ENCODE data around the gene TEX9.

The TEX9 gene

DNA sequence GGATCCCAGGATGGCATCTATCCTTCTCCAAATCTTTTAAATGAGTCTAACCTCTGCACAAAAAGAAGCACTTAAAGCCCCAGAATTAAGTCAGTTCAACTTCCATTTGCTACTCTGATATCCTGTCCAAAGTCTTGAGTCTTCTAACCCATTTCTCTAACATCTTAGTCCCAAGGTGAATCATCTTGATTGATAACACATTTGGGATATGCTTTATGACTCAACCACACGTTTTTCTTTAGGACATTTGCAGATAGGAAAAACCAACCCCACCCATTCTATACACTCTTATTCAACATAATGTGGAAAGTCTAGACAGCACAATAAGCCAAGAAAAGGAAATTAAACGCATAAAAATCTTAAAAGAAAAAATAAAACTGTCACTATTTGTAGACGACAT lies 18.8 kb upstream of the TEX9 start:
- no peak for TF ChIP-seq CTCF (IDR thresholded peaks at IDR 0.05; ENCODE audit: low read depth, low read length)
- DNase-seq (ENCODE audit: extremely low read depth, low read depth), result no peak

DNA sequence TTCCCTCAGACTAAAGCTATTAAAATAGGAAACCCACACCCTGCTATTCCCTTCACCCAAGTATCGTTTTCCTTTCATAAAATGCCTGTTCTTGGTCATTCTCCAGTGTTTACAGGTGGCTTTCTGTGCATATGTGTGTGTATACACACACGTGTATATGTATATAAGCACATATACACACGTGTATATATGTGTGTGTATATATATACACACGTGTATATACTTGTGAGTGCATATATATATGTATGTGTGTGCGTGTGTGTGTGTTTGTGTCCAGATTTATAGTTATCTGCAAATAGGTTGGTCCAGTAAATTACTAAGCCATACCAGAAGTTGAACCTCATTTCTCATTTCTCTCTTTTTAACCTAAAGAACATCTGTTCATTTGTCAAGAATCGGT lies 15.7 kb upstream of the TEX9 start:
- no peak for DNase-seq (ENCODE audit: extremely low read depth, low read depth)
- TF ChIP-seq CTCF (IDR thresholded peaks at IDR 0.05; ENCODE audit: low read depth, low read length), result no peak

- TF ChIP-seq CTCF (IDR thresholded peaks at IDR 0.05; ENCODE audit: low read depth, low read length), result no peak
- no peak for DNase-seq (ENCODE audit: extremely low read depth, low read depth)
These were observed 13.9 kb upstream of the TEX9 start for GRCh38 chr15:56351353-56351752.

GRCh38 chr15:56351957-56352506 lies 13.2 kb upstream of the TEX9 start:
- no peak for TF ChIP-seq CTCF (IDR thresholded peaks at IDR 0.05; ENCODE audit: low read depth, low read length)
- no peak for DNase-seq (ENCODE audit: extremely low read depth, low read depth)

DNA sequence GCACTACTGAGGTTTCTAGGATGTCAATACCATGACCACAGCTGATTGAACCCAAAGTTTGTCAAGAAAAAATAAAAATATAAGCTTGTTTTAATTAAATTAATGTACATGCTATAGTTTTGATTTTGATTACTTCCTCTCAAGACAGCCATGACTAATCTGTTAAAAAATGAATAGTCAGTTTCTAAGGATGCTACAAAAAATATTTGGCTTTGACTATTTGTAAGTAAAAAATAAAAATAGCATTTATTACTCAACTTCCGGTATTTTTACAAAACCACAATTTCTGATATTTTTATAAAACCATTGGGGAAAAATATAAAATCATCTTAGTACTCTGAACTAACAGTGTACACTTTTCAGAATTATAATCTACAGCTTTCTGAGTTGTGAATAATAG lies 12.1 kb upstream of the TEX9 start:
- DNase-seq (ENCODE audit: extremely low read depth, low read depth), result no peak
- no peak for TF ChIP-seq CTCF (IDR thresholded peaks at IDR 0.05; ENCODE audit: low read depth, low read length)

- no peak for DNase-seq (ENCODE audit: extremely low read depth, low read depth)
- TF ChIP-seq CTCF (IDR thresholded peaks at IDR 0.05; ENCODE audit: low read depth, low read length), result no peak
These were observed 11.5 kb upstream of the TEX9 start for GRCh38 chr15:56353740-56354139.

GRCh38 chr15:56356616-56357015 lies 8.6 kb upstream of the TEX9 start:
- no peak for DNase-seq (ENCODE audit: extremely low read depth, low read depth)
- TF ChIP-seq CTCF (IDR thresholded peaks at IDR 0.05; ENCODE audit: low read depth, low read length), result no peak

Measured in AG09319 (cell line).